IMR-90 (cell line): ENCODE measurements around the gene EEIG2. TPM values are rescaled to one million over a fixed set of nuclear protein-coding genes. Genes with fewer than 3 reads are reported as not detected.

ENCODE experiments used
- ATAC-seq: fragments of 200-7000 bp; cut with Tn5 transposase; 2 replicates; pipeline ENCODE4 v1.9.1; 2020; ENCODE audit warnings: low read depth, mild to moderate bottlenecking, moderate library complexity
- BruUV-seq: library from RNA; stranded (reverse); fragments of 400-500 nt; replicated peaks from 2 replicates; lab custom pipeline; 2021; lab: Mats Ljungman, UMichigan
- CTCF ChIA-PET: fragments of 300-600 bp; formaldehyde crosslinking; extraction: SDS; loops from one replicate; lab custom pipeline; 2021; ENCODE audit warnings: antibody characterized with exemption; lab: Yijun Ruan, JAX
- POLR2A ChIA-PET: fragments of 300-600 bp; sonication (Branson Sonifier 250); formaldehyde crosslinking; loops from one replicate; lab custom pipeline; 2022; ENCODE audit warnings: antibody characterized with exemption; ENCODE audit not compliant: unreplicated experiment; lab: Charles Lee
- DNase-seq: peaks from one replicate; pipeline ENCODE4 v3.0.0; 2013
- H2AFZ ChIP-seq: replicated peaks from 2 replicates; pipeline ENCODE3; 2013; ENCODE audit warnings: low read length, mild to moderate bottlenecking; ENCODE audit not compliant: poor library complexity
- H2AK5ac ChIP-seq: 2 replicates; pipeline ENCODE4 v1.6.1; 2013; ENCODE audit warnings: low read depth, low read length, inconsistent platforms
- H2AK9ac ChIP-seq: replicated peaks from 2 replicates; pipeline ENCODE3; 2013; ENCODE audit warnings: mild to moderate bottlenecking, low read depth, low read length, moderate library complexity; ENCODE audit not compliant: poor library complexity
- H2BK120ac ChIP-seq: 2 replicates; pipeline ENCODE4 v1.6.1; 2013; ENCODE audit warnings: low read depth, low read length, inconsistent platforms
- H2BK15ac ChIP-seq: 3 replicates; pipeline ENCODE4 v1.6.1; 2013; ENCODE audit warnings: low read depth, low read length, inconsistent platforms
- H2BK20ac ChIP-seq: 2 replicates; pipeline ENCODE4 v1.6.1; 2013; ENCODE audit warnings: low read depth, mild to moderate bottlenecking, inconsistent platforms, low read length, moderate library complexity
- H2BK5ac ChIP-seq: 2 replicates; pipeline ENCODE4 v1.6.1; 2013; ENCODE audit warnings: mild to moderate bottlenecking, low read depth, low read length, inconsistent platforms; ENCODE audit not compliant: poor library complexity, severe bottlenecking
- H3K14ac ChIP-seq: replicated peaks from 2 replicates; pipeline ENCODE4 v1.6.1; 2013; ENCODE audit warnings: low read depth, low read length, inconsistent platforms
- H3K18ac ChIP-seq: 2 replicates; pipeline ENCODE4 v1.6.1; 2013; ENCODE audit warnings: low read depth, low read length, control low read depth
- H3K23ac ChIP-seq: 2 replicates; pipeline ENCODE4 v1.6.1; 2013; ENCODE audit warnings: low read depth, low read length, inconsistent platforms
- H3K27ac ChIP-seq: 2 replicates; pipeline ENCODE4 v1.5.1; 2013; ENCODE audit warnings: mild to moderate bottlenecking, control low read depth, low read length; ENCODE audit not compliant: insufficient read depth
- H3K27me3 ChIP-seq: 2 replicates; pipeline ENCODE4 v1.6.1; 2013; ENCODE audit warnings: low read length; ENCODE audit not compliant: control insufficient read depth, insufficient read depth
- H3K36me3 ChIP-seq: 2 replicates; pipeline ENCODE4 v1.6.1; 2013; ENCODE audit warnings: low read length, mixed read lengths; ENCODE audit not compliant: control insufficient read depth, insufficient read depth
- H3K4ac ChIP-seq: 2 replicates; pipeline ENCODE4 v1.6.1; 2013; ENCODE audit warnings: low read depth, low read length, inconsistent platforms
- H3K4me1 ChIP-seq: 2 replicates; pipeline ENCODE4 v1.6.1; 2013; ENCODE audit warnings: low read length, mixed read lengths; ENCODE audit not compliant: control insufficient read depth, insufficient read depth
- H3K4me2 ChIP-seq: 2 replicates; pipeline ENCODE4 v1.6.1; 2013; ENCODE audit warnings: low read depth, mild to moderate bottlenecking, control low read depth, low read length, moderate library complexity
- H3K4me3 ChIP-seq: 2 replicates; pipeline ENCODE4 v1.5.1; 2013; ENCODE audit warnings: low read depth, mild to moderate bottlenecking, control low read depth, low read length, moderate library complexity; ENCODE audit not compliant: insufficient read depth
- H3K56ac ChIP-seq: 2 replicates; pipeline ENCODE4 v1.6.1; 2013; ENCODE audit warnings: low read length, inconsistent platforms; ENCODE audit not compliant: insufficient read depth; ENCODE audit errors: extremely low read depth
- H3K79me1 ChIP-seq, 2 experiments: 2 replicates each; pipeline ENCODE4 v1.6.1; 2013; ENCODE audit warnings: low read length in 2 of 2, inconsistent platforms in 1 of 2, low read depth in 1 of 2
- H3K9ac ChIP-seq: 2 replicates; pipeline ENCODE4 v1.6.1; 2013; ENCODE audit warnings: low read depth, low read length, control low read depth
- H3K9me1 ChIP-seq: 2 replicates; pipeline ENCODE4 v1.6.1; 2013; ENCODE audit warnings: low read length, inconsistent platforms; ENCODE audit not compliant: insufficient read depth
- H3K9me3 ChIP-seq: 2 replicates; pipeline ENCODE4 v1.6.1; 2013; ENCODE audit warnings: low read length; ENCODE audit not compliant: control insufficient read depth, insufficient read depth
- H4K20me1 ChIP-seq: 2 replicates; pipeline ENCODE4 v1.6.1; 2013; ENCODE audit warnings: low read length, inconsistent platforms; ENCODE audit not compliant: insufficient read depth
- H4K5ac ChIP-seq: 2 replicates; pipeline ENCODE4 v1.6.1; 2013; ENCODE audit warnings: mild to moderate bottlenecking, low read depth, low read length, control low read depth
- H4K8ac ChIP-seq, 2 experiments: 2 replicates each; pipeline ENCODE4 v1.6.1; 2013; ENCODE audit warnings: low read depth in 2 of 2, low read length in 2 of 2, control low read depth in 1 of 2, inconsistent platforms in 1 of 2
- H4K91ac ChIP-seq: 2 replicates; pipeline ENCODE4 v1.6.1; 2013; ENCODE audit warnings: low read depth, low read length, inconsistent platforms; ENCODE audit not compliant: insufficient read depth
- BHLHE40 ChIP-seq: fragments of 150-350 bp; IDR thresholded peaks from 2 replicates; pipeline ENCODE4 v1.6.1; 2016; ENCODE audit warnings: mild to moderate bottlenecking, low read depth, low read length
- CEBPB ChIP-seq: IDR thresholded peaks from 2 replicates; pipeline ENCODE4 v1.6.1; 2012; ENCODE audit warnings: low read depth, low read length, improper control_type of control experiment
- CHD1 ChIP-seq: IDR thresholded peaks from 2 replicates; pipeline ENCODE4 v1.6.1; 2012; ENCODE audit warnings: low read depth, low read length, improper control_type of control experiment
- FOS ChIP-seq: fragments of 150-350 bp; IDR thresholded peaks from 2 replicates; pipeline ENCODE4 v1.6.1; 2016; ENCODE audit warnings: low read depth, low read length
- MAZ ChIP-seq: IDR thresholded peaks from 2 replicates; pipeline ENCODE4 v1.6.1; 2012; ENCODE audit warnings: low read depth, mild to moderate bottlenecking, low read length, improper control_type of control experiment, moderate library complexity, borderline replicate concordance
- MXI1 ChIP-seq: IDR thresholded peaks from 2 replicates; pipeline ENCODE4 v1.6.1; 2012; ENCODE audit warnings: low read depth, mild to moderate bottlenecking, low read length, moderate library complexity, borderline replicate concordance
- NFE2L2 ChIP-seq: fragments of 150-350 bp; IDR thresholded peaks from 2 replicates; pipeline ENCODE4 v1.6.1; 2016; ENCODE audit warnings: low read depth, mild to moderate bottlenecking, low read length
- POLR2A ChIP-seq: IDR thresholded peaks from 2 replicates; pipeline ENCODE4 v1.6.1; 2012; ENCODE audit warnings: mild to moderate bottlenecking, low read depth, low read length
- RAD21 ChIP-seq: IDR thresholded peaks from 2 replicates; pipeline ENCODE4 v1.6.1; 2012; ENCODE audit warnings: low read length, improper control_type of control experiment
- RFX5 ChIP-seq: IDR thresholded peaks from 2 replicates; pipeline ENCODE4 v1.8.0; 2012; ENCODE audit warnings: low read depth, mild to moderate bottlenecking, low read length, moderate library complexity
- SMC3 ChIP-seq: fragments of 150-350 bp; IDR thresholded peaks from 2 replicates; pipeline ENCODE4 v1.6.1; 2016; ENCODE audit warnings: low read depth, mild to moderate bottlenecking, antibody characterized with exemption, low read length, moderate library complexity
- WGBS, 2 experiments: methylation state at CpG; one replicate each; pipeline versions ENCODE4 v1.1.5 to v1.1.7; 2013; ENCODE audit warnings: missing lambda C conversion rate in 2 of 2; ENCODE audit not compliant: insufficient read length in 1 of 2; ENCODE audit errors: extremely low coverage in 2 of 2; 5-methylcytosine and 5-hydroxymethylcytosine counted together
- dilution Hi-C: fragments of 300-500 bp; cut with HindIII; formaldehyde crosslinking; loops from one replicate; pipeline ENCODE4 v1.14.3; 2018; ENCODE audit warnings: low sequenced_read_pairs; ENCODE audit not compliant: unreplicated experiment
- in situ Hi-C: fragments of 300-500 bp; cut with MboI; formaldehyde crosslinking; loops from 3 replicates; pipeline ENCODE4 v1.14.3; 2019; ENCODE audit warnings: low sequenced_read_pairs, inconsistent platforms, mixed read lengths
- intact Hi-C: fragments of 100-400 bp; cut with micrococcal nuclease; formaldehyde crosslinking; loops from 2 replicates; pipeline ENCODE4 v1.10.0; 2022
- polyA plus RNA-seq, 3 experiments: library from polyadenylated mRNA; depleted of rRNA; stranded (reverse); fragments of >200 nt; gene quantifications; 2 replicates each; pipeline ENCODE4 v1.2.3, GENCODE V29; 2012; ENCODE audit warnings: low replicate concordance in 1 of 3
- total RNA-seq: library from RNA; depleted of rRNA; stranded (reverse); fragments of >200 nt; gene quantifications from 2 replicates; pipeline ENCODE4 v1.2.3, GENCODE V29; 2012

Gene EEIG2
- total and polyA plus RNA-seq, 2 of the 4 experiments (the other 2 are of a cell fraction), result 1.7 to 4.8 TPM

DNA sequence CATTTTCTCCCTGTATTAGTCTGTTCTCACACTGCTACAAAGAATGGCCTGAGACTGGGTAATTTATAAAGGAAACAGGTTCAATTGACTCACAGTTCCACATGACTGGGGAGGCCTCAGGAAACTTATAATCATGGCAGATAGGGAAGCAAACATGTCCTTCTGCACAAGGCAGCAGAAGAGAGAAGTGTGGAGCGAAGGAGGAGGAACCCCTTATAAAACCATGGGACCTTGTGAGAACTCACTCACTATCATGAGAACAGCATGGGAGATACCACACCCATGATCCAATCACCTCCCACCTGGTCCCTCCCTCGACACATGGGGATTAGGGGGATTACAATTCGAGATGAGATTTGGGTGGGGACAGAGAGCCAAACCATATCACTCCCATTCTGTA, 35.2 kb upstream of the EEIG2 start:
- Histone ChIP-seq H2AK9ac (no peak overlapping the region), H3K9ac (no peak overlapping the region), H2AFZ (no peak overlapping the region), H3K27ac (no peak overlapping the region), H3K9me1 (no peaks in the 10 kb centered on the region), H2BK5ac (no peak overlapping the region), H3K4me2 (no peak overlapping the region), H4K91ac (no peak overlapping the region), H3K14ac (no peak overlapping the region), H3K27me3 (peaks cover 14% of the 10 kb centered on the region), H3K4me3 (no peak overlapping the region), H4K20me1 (no peaks in the 10 kb centered on the region), H4K8ac (no peak overlapping the region), H2BK15ac (no peak overlapping the region), H2BK20ac (no peak overlapping the region), H3K56ac (no peak overlapping the region), H3K79me1 (no peaks in the 10 kb centered on the region), H3K4ac (no peak overlapping the region), H3K23ac (no peak overlapping the region), H3K36me3 (no peaks in the 10 kb centered on the region), H3K9me3 (no peaks in the 10 kb centered on the region), H3K4me1 (no peaks in the 10 kb centered on the region), H3K18ac (no peak overlapping the region), H2BK120ac (no peak overlapping the region), H4K5ac (no peak overlapping the region), H2AK5ac (no peak overlapping the region)
- WGBS, 2 experiments, result no CpG with 5 or more reads among the region's 3 CpGs
- TF ChIP-seq MXI1 (no peak), MAZ (no peak), SMC3 (no peak), RAD21 (no peak), CHD1 (no peak), RFX5 (no peak), POLR2A (no peak), FOS (no peak), CEBPB (no peak), NFE2L2 (no peak), BHLHE40 (no peak)
- ATAC-seq (no peak), DNase-seq (no peak)
- dilution Hi-C loops (no loop called here), in situ Hi-C loops (no loop called here), intact Hi-C loops (no loop called here)
- BruUV-seq, result no TSS peak
- POLR2A ChIA-PET, result no interaction called here
- CTCF ChIA-PET, result no interaction called here
